Hepatocyte (in vitro differentiated cells): ENCODE data around the gene MYDGF. TPM values are rescaled to one million over a fixed set of nuclear protein-coding genes. Genes with fewer than 3 reads are reported as not detected.

Source experiments
- DNase-seq: peaks from one replicate; pipeline ENCODE4 v3.0.0-alpha.2; 2016; ENCODE audit warnings: low spot score
- H2AFZ ChIP-seq: fragments of 200-600 bp; sonication (generic); 2 replicates; pipeline ENCODE4 v1.6.0; 2016; ENCODE audit warnings: antibody characterized with exemption, mild to moderate bottlenecking
- H3K27ac ChIP-seq: fragments of 200-600 bp; sonication (generic); 2 replicates; pipeline ENCODE4 v1.5.1; 2016; ENCODE audit warnings: mild to moderate bottlenecking
- H3K27me3 ChIP-seq: fragments of 200-600 bp; sonication (generic); 2 replicates; pipeline ENCODE4 v1.6.1; 2016
- H3K36me3 ChIP-seq: fragments of 200-600 bp; sonication (generic); replicated peaks from 2 replicates; pipeline ENCODE4 v1.5.1; 2016; ENCODE audit warnings: low read depth; ENCODE audit not compliant: insufficient read depth
- H3K4me1 ChIP-seq: fragments of 200-600 bp; sonication (generic); 2 replicates; pipeline ENCODE4 v1.5.1; 2016; ENCODE audit warnings: mild to moderate bottlenecking, moderate library complexity; ENCODE audit not compliant: insufficient read depth
- H3K4me2 ChIP-seq: fragments of 200-600 bp; sonication (generic); 2 replicates; pipeline ENCODE4 v1.6.0; 2016
- H3K4me3 ChIP-seq: fragments of 200-600 bp; sonication (generic); 2 replicates; pipeline ENCODE4 v1.5.1; 2016; ENCODE audit warnings: mild to moderate bottlenecking
- H3K79me2 ChIP-seq: fragments of 200-600 bp; sonication (generic); 2 replicates; pipeline ENCODE4 v1.6.0; 2017; ENCODE audit warnings: mild to moderate bottlenecking
- H3K9me2 ChIP-seq: fragments of 200-600 bp; sonication (generic); replicated peaks from 2 replicates; pipeline ENCODE4 v1.6.0; 2017; ENCODE audit warnings: mild to moderate bottlenecking; ENCODE audit not compliant: insufficient read depth
- H3K9me3 ChIP-seq: fragments of 200-600 bp; sonication (generic); 2 replicates; pipeline ENCODE4 v1.5.1; 2016; ENCODE audit warnings: low read depth, mild to moderate bottlenecking
- H4K20me1 ChIP-seq: fragments of 200-600 bp; sonication (generic); 2 replicates; pipeline ENCODE4 v1.6.0; 2016; ENCODE audit warnings: mild to moderate bottlenecking; ENCODE audit not compliant: insufficient read depth, poor library complexity, severe bottlenecking
- EZH2 ChIP-seq: fragments of 200-600 bp; sonication (generic); IDR thresholded peaks from 2 replicates; pipeline ENCODE4 v1.6.1; 2016; ENCODE audit warnings: antibody characterized with exemption, mild to moderate bottlenecking, borderline replicate concordance
- EZH2phosphoT487 ChIP-seq: fragments of 200-600 bp; sonication (generic); IDR thresholded peaks from one replicate; pipeline ENCODE4 v1.6.1; 2018; ENCODE audit warnings: antibody characterized with exemption, mild to moderate bottlenecking, low read depth, moderate library complexity; ENCODE audit not compliant: unreplicated experiment, severe bottlenecking
- WGBS: methylation state at CpG from one replicate; pipeline ENCODE4 v1.1.6; 2016; ENCODE audit warnings: low lambda C conversion rate; ENCODE audit errors: missing lambda C conversion rate; 5-methylcytosine and 5-hydroxymethylcytosine counted together
- polyA plus RNA-seq: library from polyadenylated mRNA; unstranded; fragments of >200 nt; fragmentation: Nextera tagmentation; extraction: Ambion mirVana; gene quantifications from 2 replicates; pipeline ENCODE4 v1.2.1, GENCODE V29; 2016
- total RNA-seq: library from RNA; depleted of rRNA; stranded (reverse); fragments of >200 nt; gene quantifications from 2 replicates; pipeline ENCODE4 v1.2.3, GENCODE V29; 2014
- TF ChIP-seq, protein P1 (sequence below): fragments of 200-600 bp; sonication (generic); IDR thresholded peaks from 2 replicates; pipeline ENCODE4 v1.5.1; 2016; ENCODE audit warnings: antibody characterized with exemption, mild to moderate bottlenecking; ENCODE audit not compliant: poor library complexity

The MYDGF gene
- total and polyA plus RNA-seq, 2 experiments from 2014 or later: 158 to 405 TPM

DNA sequence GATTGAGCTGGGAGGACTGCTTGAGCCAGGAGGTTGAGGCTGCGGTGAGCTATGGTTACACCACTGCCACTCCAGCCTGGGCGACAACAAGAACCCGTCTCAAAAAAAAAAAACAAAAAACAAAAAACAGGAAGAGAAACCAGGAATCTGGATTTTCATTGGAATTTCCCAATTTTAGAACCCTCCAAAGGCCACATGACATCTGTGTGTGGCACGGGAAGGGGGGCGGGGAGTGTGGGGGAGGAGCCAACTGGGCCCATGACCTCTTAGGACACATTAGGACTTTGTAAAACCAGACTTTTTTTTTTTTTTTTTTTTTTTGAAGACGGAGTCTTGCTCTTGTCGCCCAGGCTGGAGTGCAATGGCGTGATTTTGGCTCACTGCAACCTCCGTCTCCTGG, 21.2 kb upstream of the MYDGF start:
- Histone ChIP-seq H3K9me3 (no peaks in the 10 kb centered on the region), H4K20me1 (no peaks in the 10 kb centered on the region), H3K79me2 (no peaks in the 10 kb centered on the region), H3K9me2 (no peaks in the 10 kb centered on the region), H3K4me2 (no peak overlapping the region), H2AFZ (no peak overlapping the region), H3K27me3 (no peaks in the 10 kb centered on the region), H3K27ac (no peak overlapping the region), H3K36me3 (no peaks in the 10 kb centered on the region), H3K4me1 (no peaks in the 10 kb centered on the region), H3K4me3 (no peak overlapping the region)
- no peak for DNase-seq
- WGBS: 95% methylated on average over 6 of the region's 9 CpGs
- TF ChIP-seq, protein P1, sequence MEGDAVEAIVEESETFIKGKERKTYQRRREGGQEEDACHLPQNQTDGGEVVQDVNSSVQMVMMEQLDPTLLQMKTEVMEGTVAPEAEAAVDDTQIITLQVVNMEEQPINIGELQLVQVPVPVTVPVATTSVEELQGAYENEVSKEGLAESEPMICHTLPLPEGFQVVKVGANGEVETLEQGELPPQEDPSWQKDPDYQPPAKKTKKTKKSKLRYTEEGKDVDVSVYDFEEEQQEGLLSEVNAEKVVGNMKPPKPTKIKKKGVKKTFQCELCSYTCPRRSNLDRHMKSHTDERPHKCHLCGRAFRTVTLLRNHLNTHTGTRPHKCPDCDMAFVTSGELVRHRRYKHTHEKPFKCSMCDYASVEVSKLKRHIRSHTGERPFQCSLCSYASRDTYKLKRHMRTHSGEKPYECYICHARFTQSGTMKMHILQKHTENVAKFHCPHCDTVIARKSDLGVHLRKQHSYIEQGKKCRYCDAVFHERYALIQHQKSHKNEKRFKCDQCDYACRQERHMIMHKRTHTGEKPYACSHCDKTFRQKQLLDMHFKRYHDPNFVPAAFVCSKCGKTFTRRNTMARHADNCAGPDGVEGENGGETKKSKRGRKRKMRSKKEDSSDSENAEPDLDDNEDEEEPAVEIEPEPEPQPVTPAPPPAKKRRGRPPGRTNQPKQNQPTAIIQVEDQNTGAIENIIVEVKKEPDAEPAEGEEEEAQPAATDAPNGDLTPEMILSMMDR: no peak
- no peak for TF ChIP-seq EZH2
- TF ChIP-seq EZH2phosphoT487: no peak

DNA sequence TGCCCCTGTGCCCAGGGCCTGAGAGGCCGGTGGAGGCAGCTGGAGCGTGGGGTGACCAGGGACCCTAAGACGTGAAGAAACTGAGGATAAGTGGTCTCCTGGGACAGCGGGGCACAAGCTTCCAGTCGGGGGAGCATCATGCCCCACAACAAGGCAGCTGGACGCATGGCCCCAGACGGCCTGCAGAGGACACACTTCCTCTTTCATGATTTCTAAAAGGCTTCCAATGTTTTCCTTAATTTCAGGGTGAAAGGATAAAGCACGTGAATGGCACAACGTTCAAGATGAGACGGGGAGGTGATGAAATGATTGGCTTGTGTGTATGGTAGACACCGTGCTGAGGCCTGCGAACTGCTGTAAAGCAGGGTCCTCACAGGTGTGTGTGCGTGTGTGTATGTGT, 20.2 kb upstream of the MYDGF start:
- TF ChIP-seq EZH2phosphoT487 (no peak), EZH2 (no peak)
- TF ChIP-seq, protein P1: no peak
- WGBS: 93% methylated on average over 13 of the region's 13 CpGs
- H3K9me3 ChIP-seq: no peaks in the 10 kb centered on the region

DNA sequence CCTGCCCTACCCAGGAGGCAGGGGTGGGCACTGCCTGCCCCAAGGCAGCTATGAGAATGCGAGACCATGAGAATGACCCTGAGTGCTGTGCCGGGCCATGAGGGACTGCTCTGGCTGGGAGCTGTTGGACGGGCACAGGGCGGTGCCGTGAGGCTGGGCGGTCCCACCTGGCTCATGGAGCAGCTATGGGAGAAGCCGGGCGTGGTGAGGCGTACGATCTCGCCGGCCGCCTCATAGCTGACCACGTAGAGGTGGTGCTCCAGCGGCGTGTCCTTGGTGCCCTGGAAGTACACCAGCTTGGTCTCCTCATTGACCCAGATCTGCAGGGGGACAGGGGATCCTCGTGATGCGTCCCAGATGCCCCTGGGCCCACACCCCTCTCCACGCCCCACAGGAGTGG, 19.3 kb upstream of the MYDGF start:
- no peaks in the 10 kb centered on the region for H3K36me3 ChIP-seq
- no peaks in the 10 kb centered on the region for H4K20me1 ChIP-seq
- H3K4me2 ChIP-seq: no peak overlapping the region

More for the DNA sequence above, 20.2 kb upstream of the MYDGF start:
- H3K79me2 ChIP-seq: no peaks in the 10 kb centered on the region
- H2AFZ ChIP-seq: no peak overlapping the region
- H4K20me1 ChIP-seq: no peaks in the 10 kb centered on the region
- H3K27me3 ChIP-seq: no peaks in the 10 kb centered on the region
- H3K4me2 ChIP-seq: no peak overlapping the region
- no peaks in the 10 kb centered on the region for H3K4me1 ChIP-seq
- H3K9me2 ChIP-seq: no peaks in the 10 kb centered on the region
- no peak overlapping the region for H3K4me3 ChIP-seq
- H3K27ac ChIP-seq: no peak overlapping the region
- no peaks in the 10 kb centered on the region for H3K36me3 ChIP-seq
- DNase-seq: no peak

More for the DNA sequence above, 19.3 kb upstream of the MYDGF start:
- H3K27ac ChIP-seq: no peak overlapping the region
- H3K79me2 ChIP-seq: no peaks in the 10 kb centered on the region
- TF ChIP-seq EZH2 (no peak), EZH2phosphoT487 (no peak)
- TF ChIP-seq, protein P1: no peak
- WGBS: 98% methylated on average over 17 of the region's 19 CpGs
- no peaks in the 10 kb centered on the region for H3K9me3 ChIP-seq
- H3K4me3 ChIP-seq: no peak overlapping the region
- DNase-seq: no peak
- no peaks in the 10 kb centered on the region for H3K4me1 ChIP-seq
- H2AFZ ChIP-seq: no peak overlapping the region
- H3K27me3 ChIP-seq: no peaks in the 10 kb centered on the region
- H3K9me2 ChIP-seq: no peaks in the 10 kb centered on the region
